ENCODE data around the gene ERBB4. TPM values are rescaled to one million over a fixed set of nuclear protein-coding genes. Genes with fewer than 3 reads are reported as not detected.
"Not testable (repeated sequence)": the region's sequence is repeated elsewhere in the genome, so short reads cannot be mapped to it uniquely, and the experiment has no call there.

ERBB4 gene
- total RNA-seq, 1 donor from 2014 or later: 2.6 TPM

GRCh38 chr2:211737282-211737681, 801.3 kb downstream of the ERBB4 start:
- TF ChIP-seq, protein P1, sequence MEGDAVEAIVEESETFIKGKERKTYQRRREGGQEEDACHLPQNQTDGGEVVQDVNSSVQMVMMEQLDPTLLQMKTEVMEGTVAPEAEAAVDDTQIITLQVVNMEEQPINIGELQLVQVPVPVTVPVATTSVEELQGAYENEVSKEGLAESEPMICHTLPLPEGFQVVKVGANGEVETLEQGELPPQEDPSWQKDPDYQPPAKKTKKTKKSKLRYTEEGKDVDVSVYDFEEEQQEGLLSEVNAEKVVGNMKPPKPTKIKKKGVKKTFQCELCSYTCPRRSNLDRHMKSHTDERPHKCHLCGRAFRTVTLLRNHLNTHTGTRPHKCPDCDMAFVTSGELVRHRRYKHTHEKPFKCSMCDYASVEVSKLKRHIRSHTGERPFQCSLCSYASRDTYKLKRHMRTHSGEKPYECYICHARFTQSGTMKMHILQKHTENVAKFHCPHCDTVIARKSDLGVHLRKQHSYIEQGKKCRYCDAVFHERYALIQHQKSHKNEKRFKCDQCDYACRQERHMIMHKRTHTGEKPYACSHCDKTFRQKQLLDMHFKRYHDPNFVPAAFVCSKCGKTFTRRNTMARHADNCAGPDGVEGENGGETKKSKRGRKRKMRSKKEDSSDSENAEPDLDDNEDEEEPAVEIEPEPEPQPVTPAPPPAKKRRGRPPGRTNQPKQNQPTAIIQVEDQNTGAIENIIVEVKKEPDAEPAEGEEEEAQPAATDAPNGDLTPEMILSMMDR (IDR thresholded peaks at IDR 0.05; ENCODE audit: insufficient read depth, low read length, poor library complexity, severe bottlenecking): no peak
- Histone ChIP-seq H3K36me3 (ENCODE audit: control insufficient read depth, insufficient read depth, low read length) (no peaks in the 10 kb centered on the region), H3K27me3 (ENCODE audit: control insufficient read depth, insufficient read depth, low read length) (no peaks in the 10 kb centered on the region), H3K4me3 (ENCODE audit: low read depth, low read length) (no peak overlapping the region)
- DNase-seq (ENCODE audit: low read depth): no peak

DNA sequence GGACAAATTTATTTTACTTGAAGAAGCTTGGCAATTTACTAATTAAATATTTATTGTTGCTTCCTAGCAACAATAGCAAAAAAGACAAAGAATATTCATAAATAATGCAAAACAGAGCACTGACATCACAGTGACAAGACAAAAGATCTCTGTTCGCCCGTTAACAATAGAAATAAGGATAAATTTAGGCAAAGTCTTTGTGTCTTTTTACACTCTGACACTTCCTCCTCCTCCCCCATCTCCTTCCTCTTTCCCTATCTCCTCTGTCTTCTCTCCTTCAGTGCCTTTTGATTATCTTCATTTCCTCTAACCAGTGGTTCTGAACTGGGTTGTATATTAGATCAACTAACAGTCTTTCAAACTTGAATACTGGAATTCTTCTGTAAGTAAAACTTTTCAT, 808.4 kb downstream of the ERBB4 start:
- Histone ChIP-seq H3K4me3 (ENCODE audit: low read depth, low read length) (no peak overlapping the region), H3K36me3 (ENCODE audit: control insufficient read depth, insufficient read depth, low read length) (no peaks in the 10 kb centered on the region), H3K27me3 (ENCODE audit: control insufficient read depth, insufficient read depth, low read length) (no peaks in the 10 kb centered on the region)
- no peak for DNase-seq (ENCODE audit: low read depth)
- TF ChIP-seq, protein P1 (IDR thresholded peaks at IDR 0.05; ENCODE audit: insufficient read depth, low read length, poor library complexity, severe bottlenecking): no peak

- TF ChIP-seq, protein P1 (IDR thresholded peaks at IDR 0.05; ENCODE audit: insufficient read depth, low read length, poor library complexity, severe bottlenecking): no peak
- no peak for DNase-seq (ENCODE audit: low read depth)
- Histone ChIP-seq H3K36me3 (ENCODE audit: control insufficient read depth, insufficient read depth, low read length) (no peaks in the 10 kb centered on the region), H3K4me3 (ENCODE audit: low read depth, low read length) (no peak overlapping the region), H3K27me3 (ENCODE audit: control insufficient read depth, insufficient read depth, low read length) (no peaks in the 10 kb centered on the region)
Observed at GRCh38 chr2:211729433-211729832, 809.2 kb downstream of the ERBB4 start.

DNA sequence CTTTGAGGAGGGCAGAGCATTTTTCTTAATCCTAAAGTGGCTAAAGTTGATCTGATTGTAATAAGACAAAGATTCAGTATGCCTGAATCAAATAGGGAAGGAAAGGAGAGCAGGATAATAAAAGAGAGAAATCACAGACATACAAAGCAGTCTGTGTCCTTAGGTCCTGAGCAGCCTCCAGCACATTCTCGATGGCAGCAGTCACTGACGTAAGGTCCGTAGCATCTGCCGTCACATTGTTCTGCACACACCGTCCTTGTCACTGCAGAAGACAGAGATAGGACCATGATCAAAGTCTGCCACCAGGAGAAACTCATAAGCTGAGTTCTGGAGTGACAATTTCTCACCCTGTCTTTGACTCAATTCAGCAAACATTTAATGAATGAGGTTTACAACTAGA, 813.7 kb downstream of the ERBB4 start:
- Histone ChIP-seq H3K27me3 (ENCODE audit: control insufficient read depth, insufficient read depth, low read length) (no peaks in the 10 kb centered on the region), H3K4me3 (ENCODE audit: low read depth, low read length) (no peak overlapping the region), H3K36me3 (ENCODE audit: control insufficient read depth, insufficient read depth, low read length) (no peaks in the 10 kb centered on the region)
- DNase-seq (ENCODE audit: low read depth): no peak
- TF ChIP-seq, protein P1 (IDR thresholded peaks at IDR 0.05; ENCODE audit: insufficient read depth, low read length, poor library complexity, severe bottlenecking): no peak

GRCh38 chr2:211723398-211723797, 815.2 kb downstream of the ERBB4 start:
- no peak overlapping the region for H3K4me3 ChIP-seq (ENCODE audit: low read depth, low read length)
- TF ChIP-seq, protein P1 (IDR thresholded peaks at IDR 0.05; ENCODE audit: insufficient read depth, low read length, poor library complexity, severe bottlenecking): no peak
- no peaks in the 10 kb centered on the region for H3K27me3 ChIP-seq (ENCODE audit: control insufficient read depth, insufficient read depth, low read length)
- no peaks in the 10 kb centered on the region for H3K36me3 ChIP-seq (ENCODE audit: control insufficient read depth, insufficient read depth, low read length)
- DNase-seq (ENCODE audit: low read depth): no peak

- TF ChIP-seq, protein P1 (IDR thresholded peaks at IDR 0.05; ENCODE audit: insufficient read depth, low read length, poor library complexity, severe bottlenecking): no peak
- Histone ChIP-seq H3K4me3 (ENCODE audit: low read depth, low read length) (no peak overlapping the region), H3K36me3 (ENCODE audit: control insufficient read depth, insufficient read depth, low read length) (no peaks in the 10 kb centered on the region), H3K27me3 (ENCODE audit: control insufficient read depth, insufficient read depth, low read length) (no peaks in the 10 kb centered on the region)
- DNase-seq (ENCODE audit: low read depth): no peak
Observed at GRCh38 chr2:211722928-211723327, 815.7 kb downstream of the ERBB4 start.

- H3K4me3 ChIP-seq (ENCODE audit: low read depth, low read length); H3K27me3 ChIP-seq (ENCODE audit: control insufficient read depth, insufficient read depth, low read length); DNase-seq (ENCODE audit: low read depth); H3K36me3 ChIP-seq (ENCODE audit: control insufficient read depth, insufficient read depth, low read length): not testable (repeated sequence)
Observed at GRCh38 chr2:211721874-211722273, 816.7 kb downstream of the ERBB4 start.

All from kidney epithelial cell (primary cell).